IPS DF 19.7 (cell line): ENCODE results near the gene PPP1R37.

Experiments used
- DNase-seq: peaks from one replicate; pipeline ENCODE4 v3.0.0-alpha.2; 2013; ENCODE audit warnings: low read depth, low spot score

The PPP1R37 gene

GRCh38 chr19:45070861-45071544, 22.0 kb upstream of the PPP1R37 start:
- no peak for DNase-seq

- no peak for DNase-seq
Observed at GRCh38 chr19:45071545-45071938, 21.4 kb upstream of the PPP1R37 start.

- DNase-seq, result no peak
Observed at GRCh38 chr19:45071969-45072790, 20.8 kb upstream of the PPP1R37 start.

- no peak for DNase-seq
Observed at GRCh38 chr19:45074744-45075300, 18.2 kb upstream of the PPP1R37 start.

- no peak for DNase-seq
Observed at GRCh38 chr19:45075301-45076028, 17.5 kb upstream of the PPP1R37 start.

GRCh38 chr19:45076029-45076850, 16.7 kb upstream of the PPP1R37 start, which contains the start of gene ZNF296:
Gene ZNF296 (minus strand): TSS chr19:45076478. CDS start chr19:45076373, 105 bp downstream.
- no peak for DNase-seq

- no peak for DNase-seq
Observed at GRCh38 chr19:45076851-45077730, 15.9 kb upstream of the PPP1R37 start.

- DNase-seq, result no peak
Observed at GRCh38 chr19:45078390-45079062, 14.5 kb upstream of the PPP1R37 start.

GRCh38 chr19:45079063-45079910, 13.7 kb upstream of the PPP1R37 start, which contains the start of gene GEMIN7:
Gene GEMIN7 (plus strand): TSS chr19:45079260. CDS start chr19:45090115, 10,855 bp downstream.
- DNase-seq, result peak; percentile 60

GRCh38 chr19:45079911-45080370, 13.0 kb upstream of the PPP1R37 start:
- DNase-seq, result no peak

GRCh38 chr19:45082170-45082569, 10.8 kb upstream of the PPP1R37 start:
- no peak for DNase-seq

GRCh38 chr19:45086480-45086879, 6.5 kb upstream of the PPP1R37 start:
- DNase-seq, result no peak

GRCh38 chr19:45087531-45087930, 5.4 kb upstream of the PPP1R37 start:
- no peak for DNase-seq

GRCh38 chr19:45090034-45090433, 2.9 kb upstream of the PPP1R37 start:
- DNase-seq, result no peak

GRCh38 chr19:45090606-45091005, 2.4 kb upstream of the PPP1R37 start:
- DNase-seq, result no peak

GRCh38 chr19:45091031-45091923, 1.7 kb upstream of the PPP1R37 start:
- peak; percentile 92 for DNase-seq

GRCh38 chr19:45094137-45094536, 1.2 kb downstream of the PPP1R37 start:
- DNase-seq, result no peak
